T-helper 2 cell treated with Interferon-gamma antibody and Interleukin-4, amounts not matched to agents 100 ng/mL and 5 ng/mL, for 36 hours (primary cell): Measurements from ENCODE around the gene CFHR2. TPM values are rescaled to one million over a fixed set of nuclear protein-coding genes. Genes with fewer than 3 reads are reported as not detected.
"Not testable (repeated sequence)": the region's sequence is repeated elsewhere in the genome, so short reads cannot be mapped to it uniquely, and the experiment has no call there.

Source experiments
- intact Hi-C: fragments of 100-400 bp; cut with micrococcal nuclease; formaldehyde crosslinking; loops from one replicate; pipeline ENCODE4 v1.15.1; 2023
- total RNA-seq: library from RNA; stranded (reverse); gene quantifications from 2 replicates; pipeline ENCODE4 v1.2.3, GENCODE V29; 2022

The CFHR2 gene
- total RNA-seq = not detected in 2 replicates

DNA sequence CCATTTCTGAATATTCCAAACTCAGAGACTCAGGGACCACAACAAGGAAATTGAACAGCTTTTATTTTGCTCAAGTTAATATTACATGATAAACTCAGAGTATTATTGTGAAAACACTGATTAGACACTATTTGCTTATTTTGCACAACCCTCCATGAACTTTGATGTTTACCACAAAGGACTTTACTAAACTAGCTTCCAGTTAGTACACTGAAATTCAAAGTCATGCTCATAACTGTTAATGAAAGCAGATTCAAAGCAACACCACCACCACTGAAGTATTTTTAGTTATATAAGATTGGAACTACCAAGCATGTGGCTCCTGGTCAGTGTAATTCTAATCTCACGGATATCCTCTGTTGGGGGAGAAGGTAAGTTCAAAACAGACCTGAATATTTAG lies at the start of gene CFHR2:
CFHR2 (plus strand) TSS at position 171 of the 400 bp plus-strand sequence; CDS start at position 314, 143 bp downstream.
- intact Hi-C loops = not testable (repeated sequence)

DNA sequence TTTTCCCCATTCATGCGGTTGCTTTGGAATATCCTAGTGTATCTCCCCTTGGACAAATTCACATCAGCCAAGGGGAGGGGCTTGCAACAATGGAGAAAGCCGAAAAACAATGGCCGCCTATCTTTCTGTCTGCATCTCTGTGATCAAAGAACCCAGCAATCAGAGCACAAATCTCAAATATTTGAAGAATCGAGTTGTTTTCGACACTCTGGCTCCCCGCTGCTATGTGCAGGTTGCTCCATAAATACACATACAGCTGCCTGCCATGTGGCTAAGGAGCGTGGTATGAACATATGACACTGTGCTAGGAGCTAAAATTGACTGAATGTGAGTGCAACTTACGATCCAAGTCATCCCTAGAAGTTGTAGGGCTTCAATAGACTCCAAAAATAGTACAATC lies 47.2 kb upstream of the CFHR2 start:
- intact Hi-C loops = no loop called here

DNA sequence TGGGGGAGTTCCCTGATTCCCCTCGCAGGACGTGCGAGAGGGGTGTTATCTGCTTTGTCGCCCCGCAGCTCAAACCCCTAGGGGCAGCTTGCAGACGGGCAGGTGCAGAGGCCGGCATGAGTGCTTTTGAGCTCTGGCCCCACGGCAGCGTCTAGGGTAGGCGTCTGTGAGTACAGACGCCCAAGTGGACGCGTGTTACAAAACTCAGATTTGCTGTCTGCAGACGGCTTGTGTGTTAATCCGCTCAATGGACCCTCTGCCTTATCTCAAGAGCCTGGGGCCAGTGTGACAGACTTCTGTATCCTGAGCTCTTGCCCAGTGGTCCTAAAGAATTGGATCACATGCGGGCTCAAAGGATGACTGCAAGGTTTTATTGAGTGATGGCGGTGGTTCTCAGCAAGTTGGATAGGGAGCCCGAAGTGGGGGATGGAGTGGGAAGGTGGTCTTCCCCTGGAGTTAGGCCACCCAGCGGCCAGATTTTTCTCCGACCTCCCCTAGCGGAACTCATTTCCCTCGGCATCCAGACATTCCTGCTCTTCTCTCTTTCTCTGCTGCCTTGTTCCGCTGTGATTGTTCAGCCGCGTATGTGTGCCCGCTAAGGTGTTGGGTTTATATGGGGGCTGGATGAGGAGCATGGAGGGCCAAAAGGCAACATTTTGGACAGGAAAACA lies 46.2 kb upstream of the CFHR2 start:
- intact Hi-C loops = no loop called here

DNA sequence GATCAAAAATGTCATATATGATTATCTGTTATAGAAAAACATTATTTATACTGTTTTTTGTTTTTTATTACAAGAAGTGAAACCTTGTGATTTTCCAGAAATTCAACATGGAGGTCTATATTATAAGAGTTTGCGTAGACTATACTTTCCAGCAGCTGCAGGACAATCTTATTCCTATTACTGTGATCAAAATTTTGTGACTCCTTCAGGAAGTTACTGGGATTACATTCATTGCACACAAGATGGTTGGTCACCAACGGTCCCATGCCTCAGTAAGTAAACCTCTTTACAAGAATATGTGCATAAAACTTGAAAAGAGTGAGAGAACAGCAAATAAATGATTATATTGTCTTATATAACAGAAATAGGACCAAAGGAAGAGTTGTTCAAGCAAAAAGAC lies 41.2 kb upstream of the CFHR2 start:
- intact Hi-C loops = no loop called here

DNA sequence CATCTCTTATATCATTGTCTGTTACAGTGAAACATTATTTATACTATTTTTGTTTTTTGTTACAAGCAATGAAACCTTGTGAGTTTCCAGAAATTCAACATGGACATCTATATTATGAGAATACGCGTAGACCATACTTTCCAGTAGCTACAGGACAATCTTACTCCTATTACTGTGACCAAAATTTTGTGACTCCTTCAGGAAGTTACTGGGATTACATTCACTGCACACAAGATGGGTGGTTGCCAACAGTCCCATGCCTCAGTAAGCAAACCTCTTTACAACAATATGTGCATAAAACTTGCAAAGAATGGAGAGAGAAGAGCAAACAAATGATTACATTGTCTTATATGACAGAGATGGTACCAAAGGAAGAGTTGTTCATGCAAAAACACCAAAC lies 33.3 kb upstream of the CFHR2 start:
- intact Hi-C loops = no loop called here

DNA sequence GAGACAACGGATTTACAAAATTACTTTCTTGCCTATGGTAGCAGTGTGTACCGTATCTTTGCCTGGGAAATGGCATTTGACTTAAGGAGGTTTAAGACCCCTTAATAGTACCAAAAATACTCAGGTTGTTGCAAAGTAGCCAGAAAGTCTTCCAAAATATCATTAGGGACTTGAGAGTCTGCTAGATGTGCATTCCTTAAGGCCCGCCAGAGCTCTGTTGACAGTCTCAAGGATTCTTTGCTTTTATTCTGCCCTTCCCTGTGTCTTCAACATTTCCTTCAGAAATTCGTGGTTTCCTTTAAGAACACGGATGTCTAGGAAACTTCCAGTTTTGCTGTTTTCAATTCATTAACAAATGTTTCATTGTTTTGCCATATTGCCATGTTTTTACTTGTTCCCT lies 31.3 kb upstream of the CFHR2 start:
- intact Hi-C loops = not testable (repeated sequence)

DNA sequence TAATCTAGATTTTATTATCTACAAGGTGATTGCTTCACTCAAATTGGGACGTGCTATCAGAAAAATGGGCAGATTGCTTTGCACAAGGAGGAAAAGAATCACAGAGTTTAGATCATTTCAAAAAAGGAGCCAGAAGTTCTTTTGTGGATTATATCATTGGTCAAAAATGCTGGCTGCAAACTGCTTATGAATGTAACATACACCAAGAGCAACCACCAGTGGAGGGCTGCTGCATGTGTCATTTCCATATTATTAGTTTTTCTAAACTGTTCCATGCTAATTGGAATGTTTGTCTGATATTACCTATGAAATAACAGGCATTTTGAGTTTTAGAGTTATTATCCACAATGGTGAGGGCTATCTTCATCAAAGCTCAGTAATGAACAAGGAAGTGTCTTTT lies 16.7 kb upstream of the CFHR2 start:
- intact Hi-C loops = not testable (repeated sequence)

DNA sequence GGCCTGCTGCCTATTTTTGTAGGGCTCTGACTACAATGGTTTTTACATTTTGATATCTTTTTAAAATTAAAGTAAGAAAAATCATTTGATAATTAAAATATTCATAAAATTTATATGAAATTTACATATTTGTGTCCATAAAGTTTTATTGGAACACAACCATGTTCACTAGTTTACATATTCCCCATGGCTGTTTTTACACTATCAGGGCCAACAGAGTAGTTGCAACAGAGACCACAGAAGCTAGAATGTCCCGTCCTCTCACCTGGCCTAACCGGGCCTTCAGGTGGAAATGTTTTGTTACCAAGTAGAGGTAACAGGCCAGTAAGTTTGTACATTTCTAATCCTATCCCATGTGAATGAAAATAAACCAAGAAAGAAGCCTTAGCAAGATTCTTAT lies 10.7 kb upstream of the CFHR2 start:
- intact Hi-C loops = loop anchor here (10.0 kb wide), 1 partner anchor 118 kb away; the partner anchor contains the start of gene CFHR1

DNA sequence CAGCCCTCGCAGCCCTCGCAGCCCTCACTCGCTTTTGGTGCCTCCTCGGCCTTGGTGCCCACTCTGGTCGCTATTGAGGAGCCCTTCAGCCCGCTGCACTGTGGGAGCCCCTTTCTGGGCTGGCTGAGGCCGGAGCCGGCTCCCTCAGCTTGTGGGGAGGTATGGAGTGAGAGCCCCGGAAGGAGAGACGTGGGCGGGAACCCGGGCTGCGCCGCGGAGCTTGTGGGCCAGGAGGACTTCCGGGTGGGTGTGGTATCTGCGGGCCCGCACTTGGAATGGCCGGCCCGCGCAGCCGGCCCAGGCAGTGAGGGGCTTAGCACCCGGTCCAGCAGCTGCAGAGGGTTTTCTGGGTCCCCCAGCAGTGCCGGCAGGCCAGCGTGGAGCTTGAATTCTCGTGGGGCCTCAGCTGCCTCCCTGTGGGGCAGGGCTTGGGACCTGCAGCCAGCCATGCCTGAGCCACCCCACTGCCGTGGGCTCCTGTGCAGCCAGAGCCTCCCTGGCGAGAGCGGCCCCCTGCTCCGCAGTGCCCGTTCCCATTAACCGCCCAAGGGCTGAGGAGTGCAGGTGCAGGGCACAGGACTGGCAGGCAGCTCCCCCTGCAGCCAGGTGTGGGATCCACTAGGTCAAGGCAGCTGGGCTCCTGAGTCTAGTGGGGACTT lies 9.9 kb upstream of the CFHR2 start:
- intact Hi-C loops = loop anchor here (10.0 kb wide), 1 partner anchor 119 kb away; the partner anchor contains the start of gene CFHR1

DNA sequence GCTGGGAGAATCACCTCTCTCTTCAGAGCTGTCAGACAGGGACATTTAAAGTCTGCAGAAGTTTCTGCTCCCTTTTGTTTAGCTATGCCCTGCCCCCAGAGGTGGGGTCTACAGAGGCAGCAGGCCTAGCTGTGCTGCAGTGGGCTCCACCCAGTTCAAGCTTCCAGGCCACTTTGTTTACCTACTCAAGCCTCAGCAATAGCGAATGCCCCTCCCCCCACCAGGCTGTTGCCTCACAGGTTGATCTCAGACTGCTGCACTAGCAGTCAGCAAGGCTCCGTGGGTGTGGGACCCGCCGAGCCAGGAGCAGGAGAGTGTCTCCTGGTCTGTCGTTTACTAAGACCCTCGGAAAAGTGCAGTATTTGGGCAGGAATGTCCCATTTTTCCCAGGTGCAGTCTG lies 2.1 kb upstream of the CFHR2 start:
- intact Hi-C loops = not testable (repeated sequence)

DNA sequence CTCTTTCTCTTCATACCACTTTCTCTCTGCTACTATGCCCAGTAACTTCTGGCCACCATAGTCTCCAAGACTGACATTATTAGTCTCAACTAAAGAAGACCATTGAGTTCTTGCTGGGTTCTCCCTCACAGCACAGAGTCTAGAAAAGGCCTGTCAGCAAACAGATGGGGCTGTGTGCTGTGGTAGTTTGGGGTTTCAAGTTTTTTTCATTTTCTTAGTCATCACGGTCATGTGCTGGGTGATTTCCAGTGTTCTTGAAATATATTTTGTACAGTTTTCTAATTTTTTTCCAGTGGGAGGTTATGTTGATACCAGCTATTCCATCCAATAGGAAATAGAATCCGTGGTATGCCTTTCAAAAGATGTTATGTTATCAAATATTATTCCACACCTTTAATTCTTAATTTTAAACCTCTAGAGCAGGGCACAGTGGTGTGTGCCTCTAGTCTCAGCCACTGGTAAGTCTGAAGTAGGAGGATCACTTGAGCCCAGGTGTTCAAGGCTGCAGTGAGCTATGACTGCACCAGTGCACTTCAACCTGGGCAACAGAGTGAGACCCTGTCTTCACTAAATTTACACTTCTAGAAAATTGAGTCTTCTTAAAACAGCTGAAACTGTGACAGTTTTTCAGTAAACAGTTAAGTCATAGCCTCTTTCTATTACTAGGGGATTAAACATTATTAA lies 8.3 kb downstream of the CFHR2 start:
- intact Hi-C loops = loop anchor here (5.0 kb wide), 1 partner anchor 50 kb away; no protein-coding TSS in a partner anchor

DNA sequence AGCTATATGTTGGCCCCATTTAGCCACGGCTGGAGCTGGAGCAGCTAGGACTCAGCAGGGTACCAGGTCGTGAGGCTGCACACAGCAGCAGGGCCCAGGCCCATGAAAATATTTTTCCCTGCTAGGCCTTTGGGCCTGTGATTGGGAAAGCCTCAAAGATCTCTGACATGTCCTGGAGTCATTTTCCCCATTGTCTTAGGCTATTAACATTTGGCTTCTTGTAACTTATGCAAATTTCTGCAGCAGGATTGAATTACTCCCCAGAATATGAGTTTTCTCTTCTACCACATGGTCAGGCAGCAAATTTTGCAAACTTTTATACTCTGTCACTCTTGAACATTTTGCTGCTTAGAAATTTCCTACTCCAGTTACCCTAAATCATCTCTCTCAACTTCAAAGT lies 11.2 kb downstream of the CFHR2 start:
- intact Hi-C loops = loop anchor here (5.0 kb wide), 1 partner anchor 48 kb away; no protein-coding TSS in a partner anchor

DNA sequence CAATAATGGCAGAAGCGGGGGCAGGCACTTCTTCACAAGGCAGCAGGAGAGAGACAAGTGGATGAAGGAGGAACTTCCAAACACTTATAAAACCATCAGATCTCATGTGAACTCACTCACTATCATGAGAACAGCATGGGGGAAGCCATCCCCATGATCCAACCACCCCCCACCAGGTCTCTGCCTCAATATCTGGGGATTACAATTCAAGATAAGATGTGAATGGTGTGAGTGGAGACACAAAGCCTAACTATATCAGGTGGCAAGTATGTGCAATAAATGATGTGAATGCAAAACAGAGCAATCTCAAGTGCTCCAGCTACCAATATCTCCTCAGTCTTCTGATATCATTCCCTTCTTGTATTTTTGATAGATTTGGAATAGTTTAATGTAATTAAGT lies 12.4 kb downstream of the CFHR2 start:
- intact Hi-C loops = no loop called here

DNA sequence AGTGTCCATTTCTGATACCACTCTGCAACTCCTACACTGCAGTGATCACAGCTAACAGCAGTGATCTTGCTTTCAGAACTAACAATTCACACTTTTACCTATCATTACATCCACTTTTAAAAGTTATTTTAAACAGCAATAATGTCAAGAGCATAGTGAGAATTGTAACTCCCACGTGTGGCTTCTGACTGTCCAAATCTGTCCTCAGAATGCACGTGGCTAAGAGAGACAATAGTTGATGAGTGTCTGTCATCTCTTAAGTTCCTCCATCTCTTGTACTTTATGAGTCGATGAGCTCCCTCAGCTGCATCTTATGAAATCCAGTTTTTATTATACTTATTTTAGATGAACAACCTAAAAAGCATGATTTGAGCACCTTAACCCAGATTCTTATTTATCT lies 17.3 kb downstream of the CFHR2 start:
- intact Hi-C loops = no loop called here

DNA sequence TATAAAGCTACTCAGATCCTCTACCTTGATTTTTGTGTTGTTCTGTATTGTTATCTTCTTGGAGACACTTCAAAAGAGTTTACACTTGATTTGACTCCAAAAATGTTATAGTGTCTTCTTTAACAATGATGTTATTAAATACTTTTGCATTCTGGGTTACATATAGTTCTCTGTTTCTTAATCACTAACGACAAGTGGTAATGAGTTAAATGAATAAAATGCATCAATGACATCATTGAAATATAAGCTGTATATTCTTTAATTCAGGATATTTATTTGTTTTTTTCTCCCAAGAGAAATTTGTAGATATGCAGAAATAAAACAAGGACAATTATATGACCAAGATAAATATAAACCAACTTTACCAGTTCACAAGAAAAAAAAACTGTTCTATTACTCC lies 26.6 kb downstream of the CFHR2 start:
- intact Hi-C loops = no loop called here

DNA sequence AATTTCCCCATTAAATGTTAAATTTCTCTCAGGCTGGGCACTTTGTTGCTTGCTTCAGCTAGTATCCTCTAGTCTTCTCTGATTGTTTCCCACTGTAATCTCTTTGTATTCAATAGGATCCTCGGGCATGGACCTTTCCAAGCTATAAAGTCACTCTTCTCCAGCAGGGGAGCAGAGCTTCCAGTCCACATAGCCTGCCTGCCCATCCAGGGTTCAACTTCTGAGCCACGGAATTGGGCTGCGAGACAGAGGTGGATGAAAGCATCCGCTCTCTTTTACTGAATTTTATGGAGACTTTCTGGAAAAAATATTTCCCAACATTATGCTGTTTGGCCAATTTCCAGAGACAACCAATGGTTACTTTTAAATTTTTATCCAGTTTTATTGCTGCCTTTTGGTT lies 32.7 kb downstream of the CFHR2 start:
- intact Hi-C loops = no loop called here

DNA sequence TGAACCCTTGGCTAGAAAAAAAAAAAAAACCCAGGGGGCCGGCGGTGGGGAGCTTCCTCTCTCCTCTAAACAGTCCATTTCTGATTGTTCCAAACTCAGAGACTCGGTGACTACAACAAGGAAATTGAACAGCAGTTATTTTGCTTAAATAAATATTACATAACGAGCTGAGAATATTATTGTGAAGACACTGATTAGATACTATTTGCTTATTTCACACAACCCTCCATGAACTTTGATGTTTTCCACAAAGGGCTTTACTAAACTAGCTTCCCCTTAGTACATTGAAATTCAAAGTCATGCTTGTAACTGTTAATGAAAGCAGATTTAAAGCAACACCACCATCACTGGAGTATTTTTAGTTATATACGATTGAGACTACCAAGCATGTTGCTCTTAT lies 33.7 kb downstream of the CFHR2 start, which contains the start of gene CFHR5:
CFHR5 (plus strand) TSS at position 279 of the 400 bp plus-strand sequence; CDS start at position 388, 109 bp downstream.
- intact Hi-C loops = no loop called here

DNA sequence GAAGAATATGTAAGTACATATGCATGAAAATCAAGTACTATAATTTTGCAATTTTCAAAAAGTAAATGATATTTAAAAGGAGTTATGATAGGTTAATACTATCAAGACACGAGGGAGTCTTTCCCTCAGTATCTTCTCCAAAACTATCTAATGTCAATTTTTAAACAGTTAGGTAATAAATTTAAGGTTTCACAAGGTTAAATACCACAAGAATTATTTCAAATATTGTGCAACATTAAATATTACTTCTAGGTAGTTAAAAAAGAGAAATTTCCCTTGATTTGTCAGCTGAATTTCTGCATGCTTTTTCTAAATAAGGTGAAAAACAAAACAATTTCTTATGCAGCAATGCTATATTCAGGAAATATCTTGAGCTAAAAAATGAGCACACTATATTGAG lies 37.3 kb downstream of the CFHR2 start:
- intact Hi-C loops = no loop called here

DNA sequence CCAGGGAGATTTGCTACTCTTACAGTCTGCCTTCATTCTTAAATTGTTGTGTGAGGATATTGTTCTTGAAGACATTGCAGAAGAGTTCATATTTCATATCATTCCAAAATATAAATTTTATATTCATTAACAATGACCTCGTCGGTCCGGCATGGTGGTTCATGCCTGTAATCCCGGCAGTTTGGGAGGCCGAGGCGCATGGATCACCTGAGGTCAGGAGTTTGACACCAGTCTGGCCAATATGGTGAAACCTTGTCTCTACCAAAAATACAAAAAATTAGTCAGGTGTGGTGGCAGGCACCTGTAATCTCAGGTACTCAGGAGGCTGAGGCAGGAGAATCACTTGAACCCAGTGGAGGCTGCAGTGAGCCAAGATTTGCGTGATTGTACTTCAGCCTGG lies 38.7 kb downstream of the CFHR2 start:
- intact Hi-C loops = not testable (repeated sequence)

DNA sequence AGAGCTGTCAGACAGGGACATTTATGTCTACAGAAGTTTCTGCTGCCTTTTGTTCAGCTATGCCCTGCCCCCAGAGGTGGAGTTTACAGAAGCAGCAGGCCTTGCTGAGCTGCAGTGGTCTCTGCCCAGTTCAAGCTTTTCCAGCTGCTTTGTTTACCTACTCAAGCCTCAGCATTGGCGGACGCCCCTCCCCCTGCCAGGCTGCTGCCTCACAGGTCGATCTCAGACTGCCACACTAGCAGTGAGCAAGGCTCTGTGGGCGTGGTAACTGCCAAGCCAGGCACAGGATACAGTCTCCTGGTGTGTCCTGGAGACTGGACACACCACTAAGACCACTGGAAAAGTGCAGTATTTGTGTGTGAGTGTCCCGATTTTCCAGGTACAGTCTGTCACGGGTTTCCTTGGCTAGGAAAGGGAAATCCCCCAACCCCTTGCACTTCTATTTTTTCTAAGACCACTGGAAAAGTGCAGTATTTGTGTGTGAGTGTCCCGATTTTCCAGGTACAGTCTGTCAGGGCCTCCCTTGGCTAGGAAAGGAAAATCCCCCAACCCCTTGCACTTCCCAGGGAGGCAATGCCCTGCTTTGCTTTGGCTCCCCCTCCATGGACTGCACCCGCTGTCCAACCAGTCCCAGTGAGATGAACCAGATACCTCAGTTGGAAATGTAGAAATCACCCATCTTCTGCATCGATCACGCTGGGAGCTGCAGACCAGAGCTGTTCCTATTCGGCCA lies 48.5 kb downstream of the CFHR2 start:
- intact Hi-C loops = not testable (repeated sequence)

DNA sequence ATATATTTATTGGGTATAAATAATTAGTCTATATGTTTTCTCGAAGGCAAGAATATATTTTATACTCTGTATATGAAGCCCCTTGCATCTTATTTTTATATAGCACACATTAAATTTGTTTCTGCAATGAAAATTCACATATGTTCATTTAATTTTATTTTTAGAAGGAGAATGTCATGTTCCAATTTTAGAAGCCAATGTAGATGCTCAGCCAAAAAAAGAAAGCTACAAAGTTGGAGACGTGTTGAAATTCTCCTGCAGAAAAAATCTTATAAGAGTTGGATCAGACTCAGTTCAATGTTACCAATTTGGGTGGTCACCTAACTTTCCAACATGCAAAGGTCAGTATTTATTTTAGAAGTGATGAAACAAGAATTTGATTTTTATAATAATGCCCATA lies 50.4 kb downstream of the CFHR2 start:
- intact Hi-C loops = no loop called here

DNA sequence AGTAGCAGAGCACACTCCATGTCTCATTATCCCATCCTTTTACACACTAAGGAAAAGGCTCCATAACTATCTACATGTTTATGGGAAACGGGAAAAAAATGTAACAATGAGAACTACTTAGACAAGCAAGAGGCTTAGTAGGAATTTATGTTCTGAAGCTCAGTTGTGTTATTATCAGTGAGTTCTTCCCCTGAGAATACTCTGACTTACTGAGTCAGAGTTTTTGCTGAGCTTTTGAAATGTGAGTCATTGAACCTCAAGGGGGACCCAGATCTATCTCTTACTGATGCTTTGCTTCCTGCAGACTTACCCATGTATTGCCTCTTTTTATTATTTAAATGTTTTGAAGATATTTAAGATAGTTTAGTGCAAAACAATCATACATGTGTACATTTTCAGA lies 53.9 kb downstream of the CFHR2 start:
- intact Hi-C loops = no loop called here
